OCI-LY1 (cell line): ENCODE results near the gene EFCAB13.

ENCODE experiments used
- H2AFZ ChIP-seq: fragments of 200-600 bp; sonication (generic), shearing (Covaris generic); 2 replicates; pipeline ENCODE4 v1.6.0; 2014; ENCODE audit warnings: antibody characterized with exemption, mild to moderate bottlenecking, low read length
- H3F3A ChIP-seq: fragments of 200-600 bp; sonication (generic), shearing (Covaris generic); 2 replicates; pipeline ENCODE4 v1.6.0; 2014; ENCODE audit warnings: mild to moderate bottlenecking, antibody characterized with exemption, low read length, moderate library complexity; ENCODE audit not compliant: insufficient read depth
- H3K27ac ChIP-seq: fragments of 200-600 bp; sonication (generic); 2 replicates; pipeline ENCODE4 v1.5.1; 2014; ENCODE audit warnings: low read length, mixed run types, mild to moderate bottlenecking, low read depth; ENCODE audit not compliant: poor library complexity, severe bottlenecking
- H3K27me3 ChIP-seq: fragments of 200-600 bp; sonication (generic); 2 replicates; pipeline ENCODE4 v1.6.0; 2014; ENCODE audit warnings: antibody characterized with exemption, mild to moderate bottlenecking, low read length, moderate library complexity; ENCODE audit not compliant: insufficient read depth
- H3K36me3 ChIP-seq: fragments of 200-600 bp; sonication (generic); 2 replicates; pipeline ENCODE4 v1.6.1; 2014; ENCODE audit warnings: mild to moderate bottlenecking, antibody characterized with exemption, low read length, moderate library complexity, mixed read lengths; ENCODE audit not compliant: insufficient read depth
- H3K4me1 ChIP-seq: fragments of 200-600 bp; sonication (generic); 2 replicates; pipeline ENCODE4 v1.5.1; 2014; ENCODE audit warnings: mild to moderate bottlenecking, low read length, moderate library complexity; ENCODE audit not compliant: insufficient read depth, severe bottlenecking
- H3K4me2 ChIP-seq: fragments of 200-600 bp; sonication (generic), shearing (Covaris generic); 2 replicates; pipeline ENCODE4 v1.6.1; 2014; ENCODE audit warnings: low read length
- H3K4me3 ChIP-seq: fragments of 200-600 bp; sonication (generic); 2 replicates; pipeline ENCODE4 v1.5.1; 2014; ENCODE audit warnings: low read length, low read depth, mild to moderate bottlenecking, mixed read lengths; ENCODE audit not compliant: poor library complexity, severe bottlenecking
- H3K79me2 ChIP-seq: fragments of 200-600 bp; shearing (Covaris generic); 2 replicates; pipeline ENCODE4 v1.6.1; 2016; ENCODE audit warnings: mixed run types, low read length, mixed read lengths; ENCODE audit not compliant: insufficient read depth
- H3K9ac ChIP-seq: fragments of 200-600 bp; sonication (generic), shearing (Covaris generic); 2 replicates; pipeline ENCODE4 v1.6.1; 2014; ENCODE audit warnings: mild to moderate bottlenecking, low read length, mixed read lengths
- H3K9me2 ChIP-seq: fragments of 200-600 bp; sonication (generic), shearing (Covaris generic); 2 replicates; pipeline ENCODE4 v1.6.1; 2014; ENCODE audit warnings: low read depth, mild to moderate bottlenecking, low read length, mixed read lengths
- H3K9me3 ChIP-seq: fragments of 200-600 bp; shearing (Covaris generic); 2 replicates; pipeline ENCODE4 v1.6.1; 2014; ENCODE audit warnings: low read length, mixed read lengths
- H4K20me1 ChIP-seq: fragments of 200-600 bp; sonication (generic), shearing (Covaris generic); 2 replicates; pipeline ENCODE4 v1.6.0; 2016; ENCODE audit warnings: mild to moderate bottlenecking, low read length; ENCODE audit not compliant: insufficient read depth
- EZH2 ChIP-seq: fragments of 200-600 bp; sonication (generic), shearing (Covaris generic); IDR thresholded peaks from 2 replicates; pipeline ENCODE4 v1.8.0; 2017; ENCODE audit warnings: borderline replicate concordance, mixed run types, mild to moderate bottlenecking, antibody characterized with exemption, low read length, moderate library complexity, mixed read lengths
- TF ChIP-seq, protein P1 (sequence below): fragments of 200-600 bp; sonication (generic), shearing (Covaris generic); IDR thresholded peaks from 2 replicates; pipeline ENCODE4 v1.5.1; 2017; ENCODE audit warnings: mild to moderate bottlenecking, antibody characterized with exemption, low read length, moderate library complexity, mixed read lengths

EFCAB13 gene

DNA sequence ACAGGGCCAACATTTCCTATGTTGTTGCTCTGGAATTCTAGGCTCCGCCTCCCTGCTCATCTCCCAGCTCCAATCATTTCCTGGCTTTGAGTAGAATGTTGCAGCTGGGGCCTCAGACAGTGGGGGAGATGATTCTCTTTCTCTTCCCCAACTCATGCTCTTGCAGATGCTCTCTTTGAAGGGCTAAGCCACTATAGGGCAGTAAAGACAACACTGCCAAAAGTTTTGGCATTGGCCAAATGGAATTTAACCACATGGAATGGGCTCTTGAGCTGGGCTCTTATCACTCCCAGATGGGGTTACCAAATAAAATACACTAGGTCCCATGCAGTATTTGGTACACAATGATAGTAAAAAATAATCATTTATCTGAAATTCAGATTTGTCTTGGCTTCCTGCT is 19.6 kb upstream of the EFCAB13 start:
- no peaks in the 10 kb centered on the region for H3K9me2 ChIP-seq
- H4K20me1 ChIP-seq = no peaks in the 10 kb centered on the region
- no peaks in the 10 kb centered on the region for H3K27me3 ChIP-seq
- H3K4me2 ChIP-seq = no peak overlapping the region
- TF ChIP-seq EZH2 = no peak
- TF ChIP-seq, protein P1, sequence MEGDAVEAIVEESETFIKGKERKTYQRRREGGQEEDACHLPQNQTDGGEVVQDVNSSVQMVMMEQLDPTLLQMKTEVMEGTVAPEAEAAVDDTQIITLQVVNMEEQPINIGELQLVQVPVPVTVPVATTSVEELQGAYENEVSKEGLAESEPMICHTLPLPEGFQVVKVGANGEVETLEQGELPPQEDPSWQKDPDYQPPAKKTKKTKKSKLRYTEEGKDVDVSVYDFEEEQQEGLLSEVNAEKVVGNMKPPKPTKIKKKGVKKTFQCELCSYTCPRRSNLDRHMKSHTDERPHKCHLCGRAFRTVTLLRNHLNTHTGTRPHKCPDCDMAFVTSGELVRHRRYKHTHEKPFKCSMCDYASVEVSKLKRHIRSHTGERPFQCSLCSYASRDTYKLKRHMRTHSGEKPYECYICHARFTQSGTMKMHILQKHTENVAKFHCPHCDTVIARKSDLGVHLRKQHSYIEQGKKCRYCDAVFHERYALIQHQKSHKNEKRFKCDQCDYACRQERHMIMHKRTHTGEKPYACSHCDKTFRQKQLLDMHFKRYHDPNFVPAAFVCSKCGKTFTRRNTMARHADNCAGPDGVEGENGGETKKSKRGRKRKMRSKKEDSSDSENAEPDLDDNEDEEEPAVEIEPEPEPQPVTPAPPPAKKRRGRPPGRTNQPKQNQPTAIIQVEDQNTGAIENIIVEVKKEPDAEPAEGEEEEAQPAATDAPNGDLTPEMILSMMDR = no peak
- no peak overlapping the region for H2AFZ ChIP-seq
- no peak overlapping the region for H3K4me3 ChIP-seq
- H3K79me2 ChIP-seq = no peaks in the 10 kb centered on the region
- no peaks in the 10 kb centered on the region for H3K4me1 ChIP-seq
- H3K27ac ChIP-seq = no peak overlapping the region
- H3F3A ChIP-seq = no peaks in the 10 kb centered on the region
- no peak overlapping the region for H3K9ac ChIP-seq
- H3K36me3 ChIP-seq = no peaks in the 10 kb centered on the region
- H3K9me3 ChIP-seq = no peaks in the 10 kb centered on the region

DNA sequence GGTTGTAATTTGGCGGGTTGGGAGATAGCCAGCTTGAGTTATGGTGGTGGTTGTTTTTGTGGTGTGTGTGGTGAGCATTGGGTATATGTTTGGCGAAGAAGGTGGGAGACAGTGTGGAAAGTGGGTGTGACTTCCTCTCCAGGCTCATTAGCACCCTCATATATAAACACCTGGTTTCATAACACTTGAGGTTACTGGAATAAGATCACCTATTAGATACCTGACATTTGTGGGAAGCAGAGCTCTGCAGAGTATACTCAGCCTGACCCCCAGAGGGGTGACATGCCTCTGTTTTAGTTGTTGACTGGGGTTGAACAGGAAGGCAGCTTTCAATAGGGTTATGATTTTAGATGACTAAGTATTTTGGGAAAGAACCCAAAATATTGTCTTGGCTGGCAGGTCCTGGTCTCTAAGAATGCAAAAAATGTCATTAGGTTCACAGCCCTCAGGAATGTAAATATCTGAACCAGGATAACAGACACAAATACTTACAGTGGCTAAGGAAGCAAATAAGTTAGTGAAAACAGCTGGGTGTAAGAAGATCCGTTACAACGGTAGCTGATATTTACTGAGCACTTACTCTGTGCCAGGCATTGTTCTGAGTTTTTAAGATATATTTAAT is 18.3 kb upstream of the EFCAB13 start:
- Histone ChIP-seq H3K27ac (no peak overlapping the region), H3K4me1 (no peaks in the 10 kb centered on the region), H3K9me2 (no peaks in the 10 kb centered on the region), H3K4me3 (no peak overlapping the region), H4K20me1 (no peaks in the 10 kb centered on the region), H3K9me3 (no peaks in the 10 kb centered on the region), H3K27me3 (no peaks in the 10 kb centered on the region), H3F3A (no peaks in the 10 kb centered on the region), H3K4me2 (no peak overlapping the region), H2AFZ (no peak overlapping the region), H3K9ac (no peak overlapping the region), H3K36me3 (no peaks in the 10 kb centered on the region), H3K79me2 (no peaks in the 10 kb centered on the region)
- TF ChIP-seq, protein P1 = no peak
- no peak for TF ChIP-seq EZH2

DNA sequence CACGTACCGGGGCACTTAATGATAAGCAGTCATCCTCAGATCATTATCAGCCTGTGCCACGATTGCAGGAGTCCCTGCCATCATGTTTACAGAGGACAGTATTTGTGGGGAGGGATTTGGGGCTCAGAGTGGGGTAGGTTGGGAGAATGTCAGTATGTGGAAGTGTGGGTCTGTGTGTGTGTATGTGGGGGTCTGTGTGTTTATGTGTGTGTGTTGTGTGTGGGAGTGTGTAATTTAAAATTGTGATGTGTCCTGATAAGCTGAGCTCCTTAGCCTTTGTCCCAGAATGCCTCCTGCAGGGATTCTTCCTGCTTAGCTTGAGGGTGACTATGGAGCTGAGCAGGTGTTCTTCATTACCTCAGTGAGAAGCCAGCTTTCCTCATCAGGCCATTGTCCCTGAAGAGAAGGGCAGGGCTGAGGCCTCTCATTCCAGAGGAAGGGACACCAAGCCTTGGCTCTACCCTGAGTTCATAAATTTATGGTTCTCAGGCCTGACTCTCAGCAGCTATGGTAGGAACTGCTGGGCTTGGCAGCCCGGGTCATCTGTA is 13.5 kb upstream of the EFCAB13 start:
- Histone ChIP-seq H3K4me3 (no peak overlapping the region), H3K9ac (no peak overlapping the region), H3K4me2 (no peak overlapping the region), H3K79me2 (no peaks in the 10 kb centered on the region), H4K20me1 (no peaks in the 10 kb centered on the region), H3K36me3 (no peaks in the 10 kb centered on the region), H3K9me2 (no peaks in the 10 kb centered on the region), H3K27me3 (no peaks in the 10 kb centered on the region), H3K9me3 (no peaks in the 10 kb centered on the region), H3F3A (no peaks in the 10 kb centered on the region), H3K27ac (no peak overlapping the region), H2AFZ (no peak overlapping the region), H3K4me1 (no peaks in the 10 kb centered on the region)
- TF ChIP-seq, protein P1 = no peak
- TF ChIP-seq EZH2 = no peak
